GM21515 (cell line): ENCODE results near the gene TCP1.
"Not testable (repeated sequence)": the region's sequence is repeated elsewhere in the genome, so short reads cannot be mapped to it uniquely, and the experiment has no call there.

ENCODE experiments used
- ATAC-seq: cut with Tn5 transposase; IDR thresholded peaks from one replicate; pipeline ENCODE4 v1.9.1; 2021; ENCODE audit not compliant: unreplicated experiment

Gene TCP1

DNA sequence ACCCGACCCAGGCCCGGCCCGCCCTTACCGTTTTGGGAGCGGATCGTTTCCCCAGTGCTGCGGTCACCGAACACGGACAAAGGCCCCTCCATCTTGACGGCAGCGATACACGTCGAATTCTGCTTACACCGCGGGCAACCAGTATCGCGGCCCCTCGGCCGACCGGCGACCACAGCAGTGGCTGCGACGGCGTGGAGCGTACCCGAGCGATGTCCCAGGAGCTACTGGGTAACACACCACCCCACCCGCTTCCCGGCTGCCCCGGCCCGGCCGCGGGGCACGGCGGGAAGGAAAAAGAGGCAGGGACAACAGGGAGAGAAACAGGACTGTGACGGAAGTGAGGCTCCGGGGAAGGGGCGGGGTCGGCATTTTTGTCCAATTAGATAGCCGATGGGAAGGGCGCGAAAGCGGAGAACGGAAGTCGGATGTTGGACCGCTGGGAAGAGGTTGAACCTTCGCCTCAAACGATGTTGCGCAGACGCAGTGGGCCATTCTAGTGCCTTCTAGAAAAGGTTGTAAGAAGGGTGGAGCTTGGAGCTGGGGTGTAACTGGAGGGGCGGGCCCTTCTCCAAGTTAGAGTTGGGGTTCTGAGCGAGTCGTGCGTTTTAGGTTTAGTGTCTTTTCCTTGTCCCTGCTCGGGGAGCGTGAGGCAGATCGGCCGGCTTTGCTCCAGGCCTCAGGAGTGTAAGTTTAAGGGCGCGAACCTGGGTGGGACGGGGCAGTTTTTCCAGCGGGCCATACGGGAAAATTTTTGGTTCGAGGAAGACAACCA, at the start of gene TCP1:
TCP1 (minus strand) TSS at position 226 of the 772 bp plus-strand sequence; CDS start at position 92, 134 bp downstream.
- ATAC-seq, result peak; percentile 69

DNA sequence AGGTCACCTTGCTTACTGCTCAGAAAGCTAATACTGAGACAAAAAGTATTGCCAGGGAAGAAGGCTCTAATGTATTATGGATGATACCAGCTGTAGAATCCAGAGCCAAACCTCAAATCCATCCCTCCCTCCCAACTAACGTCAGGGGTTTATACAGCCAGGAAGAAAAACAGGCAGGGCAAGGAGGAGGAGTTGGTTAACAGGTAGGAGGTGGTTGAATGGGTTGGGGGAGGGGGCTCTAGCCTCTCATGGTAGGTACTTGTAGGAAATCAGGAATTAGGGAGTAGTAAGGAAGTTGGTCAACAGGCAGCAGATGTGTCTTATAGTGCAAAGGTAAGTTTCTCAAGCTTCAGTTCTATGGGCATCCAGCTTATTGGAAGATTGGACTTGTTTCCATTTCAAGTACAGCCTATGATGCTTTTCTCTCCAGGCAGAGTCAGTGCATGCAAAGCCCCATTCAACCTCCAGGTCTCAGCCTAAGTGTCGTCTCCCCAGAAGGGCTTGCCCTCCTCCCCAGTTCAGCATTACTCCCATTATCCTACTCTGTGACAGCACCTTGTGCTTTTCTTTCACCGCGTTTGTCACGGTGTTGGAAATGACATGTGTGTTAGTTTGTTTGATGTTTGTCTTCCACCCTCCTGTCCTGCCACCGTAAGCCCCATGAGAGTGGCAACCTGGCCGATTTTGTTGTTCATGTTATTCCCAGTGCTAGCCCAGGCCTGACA, 48.8 kb upstream of the TCP1 start:
- no peak for ATAC-seq

DNA sequence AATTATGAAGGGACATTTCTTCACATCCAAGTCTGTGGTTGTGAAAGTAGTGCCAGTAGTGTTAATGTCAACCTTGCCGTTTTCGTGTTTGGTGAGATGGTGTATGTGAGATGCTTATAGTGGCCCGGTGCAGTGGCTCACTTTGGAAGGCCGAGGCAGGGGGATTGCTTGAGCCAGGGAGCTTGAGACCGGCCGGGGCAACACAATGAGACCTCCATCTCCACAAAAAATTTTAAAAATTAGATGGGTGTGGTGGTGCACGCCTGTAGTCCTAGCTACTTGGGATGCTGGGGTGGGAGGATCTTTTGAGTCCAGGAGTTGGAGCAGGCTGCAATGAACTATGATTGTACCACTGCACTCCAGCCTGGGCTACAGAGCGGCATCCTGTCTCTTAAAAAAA, 48.1 kb upstream of the TCP1 start:
- ATAC-seq, result no peak

DNA sequence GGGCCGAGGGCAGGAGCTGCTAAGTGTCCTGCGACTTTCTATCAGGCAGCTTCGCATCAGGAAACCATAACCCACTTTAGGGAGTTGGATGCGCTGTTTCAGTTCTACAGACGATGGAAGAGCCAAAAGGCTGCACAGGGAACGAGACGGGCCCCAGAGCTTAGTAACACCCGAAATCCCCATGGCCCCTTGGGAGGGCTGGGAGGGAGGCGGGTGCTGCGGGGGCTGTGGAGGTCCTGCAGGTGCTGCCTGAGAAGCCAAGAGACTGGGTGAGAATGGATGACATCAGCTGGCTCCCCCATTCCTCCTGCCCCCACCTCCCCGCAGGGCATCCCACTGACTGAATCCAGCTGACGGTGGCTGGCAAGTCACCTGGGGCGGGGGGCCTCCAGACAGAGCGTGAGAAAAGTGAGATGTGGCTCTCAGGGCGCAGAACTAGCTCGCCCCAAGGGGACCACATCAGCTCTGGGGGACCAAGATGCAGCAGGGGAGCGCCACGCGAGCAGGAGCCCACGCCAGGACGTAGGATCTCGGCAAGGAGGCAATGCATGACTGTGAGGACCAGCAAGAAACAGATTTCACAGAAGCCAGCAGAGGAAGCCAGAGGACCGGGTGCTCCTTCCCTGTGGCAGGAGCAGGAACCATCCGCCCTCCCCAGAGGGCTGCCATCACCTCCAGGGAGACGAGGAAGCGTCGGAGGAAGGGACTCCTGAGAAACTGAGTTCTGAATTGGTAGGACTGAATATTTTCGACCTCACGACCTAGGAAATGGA, 47.5 kb upstream of the TCP1 start:
- ATAC-seq, result no peak

DNA sequence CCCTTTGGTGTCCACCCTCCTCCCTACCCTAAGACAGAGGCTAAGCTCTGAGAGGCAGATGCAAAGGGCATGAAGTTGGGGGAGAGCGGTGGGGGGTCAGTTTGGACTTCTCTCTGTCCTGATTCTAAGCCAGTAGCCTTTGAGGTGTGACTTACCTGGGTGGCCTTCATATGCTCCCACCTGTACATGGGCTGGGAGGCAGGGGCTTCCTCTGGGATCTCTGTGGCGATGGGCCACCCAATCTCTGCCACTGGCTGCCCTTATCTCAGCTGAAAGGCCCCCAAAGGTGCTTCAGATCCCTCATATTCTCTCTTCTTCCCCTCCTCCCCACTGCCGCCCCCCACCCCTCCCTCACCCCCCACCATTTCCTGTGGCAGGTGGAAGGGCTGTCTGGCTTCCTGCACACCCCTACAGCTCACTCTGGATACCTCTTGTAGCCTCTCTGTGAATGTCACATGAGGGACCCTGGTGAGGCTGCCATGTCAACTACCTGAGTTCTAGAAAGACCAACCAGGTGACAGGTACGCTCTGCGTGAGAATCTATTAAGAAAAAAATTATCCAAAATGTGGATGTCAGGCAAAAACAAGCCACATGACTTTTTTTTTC, 44.7 kb upstream of the TCP1 start:
- no peak for ATAC-seq

DNA sequence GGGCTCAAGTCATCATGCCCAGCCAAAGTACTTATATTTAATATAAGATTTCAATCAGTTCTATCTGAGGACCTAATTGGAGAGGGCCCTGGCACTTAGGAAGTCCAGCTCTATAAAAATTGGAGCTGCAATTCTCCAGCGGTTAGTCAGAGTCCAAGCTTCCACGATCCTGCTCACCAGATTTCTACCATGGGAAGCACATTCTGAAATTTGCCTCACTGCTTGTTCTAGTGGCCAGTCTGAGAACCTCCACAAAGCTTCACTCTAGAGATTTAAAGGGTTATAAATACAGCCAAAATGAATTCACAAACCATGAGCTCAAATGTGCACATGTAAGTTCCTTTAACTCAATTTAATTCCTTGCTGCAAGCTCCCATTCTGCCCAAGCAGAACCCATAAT, 44.2 kb upstream of the TCP1 start:
- ATAC-seq, result no peak

DNA sequence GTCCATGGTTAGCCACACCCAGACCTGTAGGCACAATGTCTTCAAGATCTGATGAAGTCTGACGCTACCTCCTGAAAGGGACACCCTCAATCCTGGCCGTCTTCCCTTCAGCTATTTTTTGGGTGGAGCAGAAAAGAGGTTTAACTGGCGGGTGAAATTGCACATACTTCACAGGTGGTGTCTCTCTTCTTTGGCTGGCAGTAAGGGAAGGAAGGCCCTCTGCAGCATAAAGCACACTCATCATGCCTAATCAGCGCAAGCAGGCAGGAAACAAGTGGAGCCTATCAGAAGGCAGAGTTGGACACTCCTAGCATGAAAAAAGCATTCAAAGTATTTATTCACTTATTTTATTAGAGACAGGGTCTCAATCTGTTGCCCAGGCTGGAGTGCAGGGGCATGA, 43.5 kb upstream of the TCP1 start:
- ATAC-seq, result no peak

DNA sequence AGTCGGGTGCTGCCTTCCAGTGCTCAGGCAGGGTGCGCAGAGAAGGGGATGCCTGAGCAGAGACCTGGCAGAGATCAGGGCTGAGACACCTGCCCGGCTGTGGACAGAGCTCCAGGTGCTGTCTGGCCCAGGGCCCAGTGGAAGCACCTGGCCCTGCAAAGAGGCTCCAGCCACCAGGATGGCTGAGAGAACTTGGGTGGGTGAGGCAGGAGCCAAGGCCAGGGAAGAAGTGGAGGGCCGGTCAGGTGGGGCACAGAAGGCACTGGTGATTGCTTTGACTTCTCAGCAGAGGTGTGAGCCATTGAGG, 41.9 kb upstream of the TCP1 start:
- no peak for ATAC-seq

DNA sequence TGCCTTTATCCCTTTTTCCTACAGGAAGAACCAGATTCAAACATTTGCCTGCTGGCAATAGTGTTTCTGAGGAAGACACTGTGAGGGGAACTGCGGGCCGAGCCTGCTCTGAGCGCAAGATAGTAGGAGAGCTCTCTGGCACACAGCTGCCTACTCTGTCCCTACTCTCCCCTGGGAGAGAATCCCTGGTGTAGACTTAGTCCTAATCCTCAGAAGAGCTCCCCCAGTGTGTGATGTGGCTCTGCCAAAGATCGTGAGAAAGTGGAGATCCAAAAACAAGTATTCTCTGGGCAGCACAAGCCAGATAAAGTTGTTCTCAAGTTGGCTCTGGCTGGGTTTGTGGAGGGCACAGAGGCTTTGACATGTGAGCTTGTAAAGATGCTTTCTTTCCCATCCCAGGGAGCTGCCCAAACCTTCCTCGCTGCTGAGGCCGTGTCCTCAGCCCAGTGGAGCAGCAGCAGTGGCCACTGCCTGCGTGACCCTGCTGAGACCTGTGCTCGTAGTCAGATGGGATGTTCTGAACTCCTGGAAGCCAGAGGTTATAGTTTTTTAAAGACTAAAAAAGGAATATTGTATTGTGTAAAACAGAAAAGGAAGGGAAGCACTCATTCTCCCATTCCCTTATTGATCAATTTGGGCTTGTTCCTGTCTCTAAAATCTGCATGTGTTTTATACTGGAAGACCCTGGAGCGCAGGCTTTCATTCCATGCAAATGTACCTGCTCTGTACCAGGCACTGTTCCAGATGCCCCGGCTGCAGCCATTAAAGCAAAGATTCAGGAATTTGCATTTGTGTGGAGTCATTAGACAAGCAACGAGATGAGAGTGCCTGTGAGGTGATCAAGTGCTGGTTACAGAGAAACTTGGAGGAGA, 41.3 kb upstream of the TCP1 start:
- no peak for ATAC-seq

DNA sequence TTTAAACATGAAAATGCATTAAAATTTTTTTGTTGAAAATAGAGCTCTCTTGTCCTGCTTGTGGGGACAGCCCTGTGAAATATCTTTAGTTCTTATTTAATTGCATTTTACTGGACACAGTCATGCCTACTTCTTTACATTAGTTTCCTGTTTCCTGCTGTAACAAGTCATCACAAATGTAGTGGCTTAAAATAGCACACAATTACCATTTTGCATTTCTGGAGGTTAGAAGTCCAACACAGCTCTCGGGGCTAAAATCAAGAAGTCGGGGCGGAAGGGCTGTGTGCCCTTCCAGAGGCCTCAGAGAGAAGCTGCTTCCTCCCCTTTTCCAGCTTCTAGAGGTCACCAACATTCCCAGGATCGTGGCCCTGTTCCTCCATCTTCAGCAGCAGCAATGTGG, 40.1 kb upstream of the TCP1 start:
- no peak for ATAC-seq

DNA sequence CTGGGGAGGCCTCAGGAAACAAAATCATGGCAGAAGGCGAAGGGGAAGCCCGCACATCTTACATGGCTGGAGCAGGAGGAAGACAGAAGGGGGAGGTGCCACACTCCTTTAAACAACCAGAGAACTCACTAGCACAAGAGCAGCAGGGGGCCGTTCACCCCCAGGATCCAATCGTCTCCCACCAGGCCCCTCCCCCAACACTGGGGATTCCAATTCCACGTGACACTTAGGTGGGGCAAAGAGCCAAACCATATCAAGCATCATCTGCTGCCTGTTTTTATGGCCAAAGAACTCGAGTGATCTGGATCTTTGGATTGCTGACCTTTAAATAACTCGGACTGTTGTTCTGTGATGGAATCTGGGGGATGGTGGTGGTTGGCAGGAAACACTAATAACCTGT, 38.7 kb upstream of the TCP1 start:
- no peak for ATAC-seq

DNA sequence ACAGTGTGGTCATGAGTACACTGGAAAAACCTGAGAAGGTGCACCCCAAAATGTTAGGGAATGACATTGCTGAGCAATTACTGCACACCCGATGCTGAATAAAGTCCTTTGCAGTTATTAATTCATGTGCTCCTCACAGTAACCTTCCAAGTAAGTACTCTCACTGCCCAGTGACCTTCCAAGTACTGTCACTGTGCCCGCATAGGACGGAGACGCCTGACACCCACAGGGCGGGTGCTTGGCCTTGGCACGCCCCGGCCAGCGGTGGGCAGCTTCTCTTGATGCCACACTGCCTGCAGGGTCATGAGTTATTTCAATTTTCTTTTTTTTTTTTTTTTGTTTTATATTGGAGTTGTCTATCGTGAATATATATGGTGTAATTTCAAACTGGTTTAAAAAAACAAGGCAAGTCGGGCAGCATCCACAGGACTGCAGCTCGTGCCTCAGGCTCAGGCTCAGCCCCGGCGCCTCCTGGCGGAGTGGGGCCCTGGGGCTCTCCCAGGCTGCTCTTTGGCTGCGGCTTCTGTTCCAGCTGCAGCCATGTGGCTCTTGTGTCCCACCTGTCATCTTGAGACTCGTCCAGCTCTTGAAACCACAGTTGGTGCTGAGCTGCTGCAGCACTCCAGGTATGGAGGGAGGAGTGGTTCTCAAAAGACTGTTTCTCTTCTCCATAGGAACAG, 37.7 kb upstream of the TCP1 start:
- no peak for ATAC-seq

DNA sequence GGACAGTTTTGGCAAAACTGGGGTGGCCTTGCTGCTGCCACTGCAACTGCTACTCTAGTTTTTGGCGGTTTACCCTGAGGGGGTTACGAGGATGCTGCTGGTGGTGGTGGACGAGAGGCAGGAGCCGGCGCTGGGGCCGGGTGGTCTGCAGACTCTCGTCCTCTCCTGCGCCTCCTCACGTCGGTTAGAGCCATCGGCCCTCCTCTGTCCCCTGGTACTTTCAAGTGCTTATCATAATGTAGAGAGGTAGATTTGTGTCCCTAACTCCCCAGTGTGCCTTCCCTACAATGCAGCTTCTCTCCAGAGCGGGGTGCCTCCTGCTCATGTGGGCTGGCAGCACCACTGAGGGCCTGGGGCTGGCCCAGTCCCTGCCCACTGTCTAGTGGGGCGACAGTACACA, 36.6 kb upstream of the TCP1 start:
- no peak for ATAC-seq

DNA sequence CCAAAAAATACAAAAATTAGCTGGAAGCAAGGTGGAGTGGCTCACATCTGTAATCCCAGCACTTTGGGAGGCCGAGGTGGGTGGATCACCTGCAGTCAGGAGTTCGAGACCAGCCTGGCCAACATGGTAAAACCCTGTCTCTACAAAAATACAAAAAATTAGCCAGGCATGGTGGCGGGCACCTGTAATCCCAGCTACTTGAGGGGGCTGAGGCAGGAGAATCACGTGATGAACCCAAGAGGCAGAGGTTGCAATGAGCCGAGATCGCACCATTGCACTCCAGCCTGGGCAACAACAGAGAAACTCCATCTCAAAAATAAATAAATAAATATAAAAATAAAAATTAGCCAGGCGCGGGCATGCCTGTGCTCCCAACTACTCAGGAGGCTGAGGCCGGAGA, 35.3 kb upstream of the TCP1 start:
- ATAC-seq, result not testable (repeated sequence)

DNA sequence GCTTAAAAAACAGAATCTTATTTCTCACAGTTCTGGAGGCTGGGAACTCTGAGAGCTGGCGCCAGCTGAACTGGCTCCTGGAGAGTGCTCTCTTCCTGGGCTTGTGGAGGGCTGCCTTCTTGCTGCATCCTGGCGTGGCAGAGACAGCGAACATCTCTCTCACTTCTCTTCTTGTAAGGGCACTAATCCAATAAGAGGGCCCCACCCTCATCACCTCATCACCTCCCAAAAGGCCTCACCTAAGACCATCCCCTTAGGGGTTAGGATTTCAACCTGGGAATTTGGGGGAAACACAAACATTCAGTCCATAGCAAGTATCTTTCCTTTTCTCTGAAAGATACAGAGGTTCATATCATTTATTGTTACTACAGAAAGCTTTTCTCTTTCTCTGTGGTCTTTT, 34.6 kb upstream of the TCP1 start:
- no peak for ATAC-seq

DNA sequence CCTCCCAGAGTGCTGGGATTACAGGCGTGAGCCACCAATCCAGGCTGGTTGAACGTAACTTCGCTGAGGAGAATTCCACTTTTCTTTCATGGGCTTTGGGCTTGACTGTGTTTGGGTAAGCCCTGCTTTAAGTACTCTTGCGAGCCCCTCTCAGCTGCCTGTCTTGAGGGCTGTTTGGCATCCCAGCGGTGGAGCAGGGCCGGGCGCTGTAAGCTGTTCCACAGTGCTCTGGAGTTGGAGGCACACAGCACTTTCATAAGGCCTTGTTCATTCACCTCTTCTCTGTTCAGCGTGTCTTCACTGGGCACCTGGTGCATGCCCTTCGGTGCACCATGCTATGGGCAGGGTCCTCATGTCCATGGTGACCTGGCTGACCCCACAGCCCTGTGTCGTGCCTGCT, 32.3 kb upstream of the TCP1 start:
- no peak for ATAC-seq

DNA sequence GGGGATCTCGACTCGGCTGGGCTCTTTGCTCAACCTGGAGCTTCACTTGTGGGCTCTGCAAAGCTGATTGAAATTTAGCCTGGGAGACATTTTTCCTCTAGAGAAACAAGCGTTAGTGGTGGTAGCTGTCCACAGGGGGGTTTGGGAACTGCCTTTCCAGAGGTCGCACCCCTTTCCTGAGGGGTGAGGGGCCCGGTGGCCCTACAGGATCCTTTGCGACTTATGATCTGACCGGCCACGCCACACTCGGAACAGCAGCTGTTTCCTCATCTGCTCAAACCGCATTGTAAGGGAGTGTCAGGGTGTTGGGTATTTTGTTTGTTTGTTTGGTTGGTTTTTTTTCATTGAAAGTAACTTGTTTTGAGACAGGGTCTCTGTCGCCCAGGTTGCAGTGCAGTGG, 31.7 kb upstream of the TCP1 start:
- no peak for ATAC-seq

DNA sequence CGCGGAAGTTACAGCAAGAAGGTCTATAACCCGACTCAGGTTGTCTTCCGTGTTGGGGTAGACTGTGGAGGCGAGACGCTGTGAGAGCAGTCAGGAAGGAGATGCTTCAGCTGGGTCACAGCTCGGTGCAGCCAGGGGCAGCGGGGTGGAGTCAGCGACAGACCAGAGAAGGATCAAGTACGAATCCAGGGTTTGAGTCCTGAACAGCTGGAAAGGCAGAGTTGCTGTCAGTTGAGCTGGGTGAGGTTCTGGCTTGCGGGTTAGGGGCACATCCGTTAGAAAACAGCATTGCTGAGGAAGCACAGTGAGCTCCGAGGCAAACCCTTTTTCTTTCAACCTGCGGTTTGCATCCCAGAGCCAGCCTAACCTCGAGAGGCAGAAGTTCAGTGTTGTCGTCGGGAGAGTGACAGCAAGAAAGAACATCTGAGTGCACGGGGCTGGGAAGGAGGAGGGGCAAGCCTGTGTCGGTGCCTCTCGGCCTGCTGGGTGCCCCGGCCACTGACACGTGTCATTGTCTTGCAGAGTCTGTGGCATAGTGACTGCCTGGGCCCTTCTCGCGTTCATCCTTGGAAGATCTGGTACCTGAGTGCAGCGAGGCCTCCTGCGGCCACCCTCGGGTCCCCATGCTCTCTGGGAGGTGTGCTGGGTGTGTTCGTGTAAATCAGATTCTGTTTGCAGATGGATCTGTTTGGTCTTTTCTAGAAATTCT, 30.7 kb upstream of the TCP1 start:
- ATAC-seq, result peak; percentile 69

DNA sequence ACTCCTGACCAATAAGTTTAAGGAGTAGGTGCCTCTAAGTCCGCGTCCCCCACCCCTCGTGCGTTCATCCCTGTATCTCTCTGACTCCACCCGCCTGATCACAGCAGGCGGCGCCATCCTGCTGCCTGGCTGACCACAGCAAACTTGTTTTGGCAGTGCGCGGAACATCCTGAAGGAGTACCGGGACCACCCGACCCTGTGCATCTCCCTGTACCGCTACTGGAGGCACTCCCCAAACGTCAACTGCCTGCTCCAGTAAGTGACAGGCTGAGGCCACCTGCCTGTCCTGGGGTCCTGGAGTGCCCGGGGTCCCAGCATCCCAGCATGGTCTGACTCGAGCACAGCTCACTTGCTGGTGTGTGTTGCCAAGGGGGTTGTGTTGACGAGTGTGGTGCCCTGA, 29.7 kb upstream of the TCP1 start:
- no peak for ATAC-seq
